ENCODE results near the gene IQSEC1.

The IQSEC1 gene

GRCh38 chr3:12967606-12968351 is 105.5 kb downstream of the IQSEC1 start:
- DNase-seq (ENCODE audit: low read depth) = no peak

GRCh38 chr3:12966847-12967605 is 106.2 kb downstream of the IQSEC1 start:
- DNase-seq (ENCODE audit: low read depth) = no peak

GRCh38 chr3:12965999-12966846 is 107.0 kb downstream of the IQSEC1 start:
- no peak for DNase-seq (ENCODE audit: low read depth)

GRCh38 chr3:12964711-12965612 is 108.3 kb downstream of the IQSEC1 start:
- no peak for DNase-seq (ENCODE audit: low read depth)

- DNase-seq (ENCODE audit: low read depth) = no peak
Measured at GRCh38 chr3:12963922-12964701, 109.1 kb downstream of the IQSEC1 start.

GRCh38 chr3:12963231-12963896 is 109.9 kb downstream of the IQSEC1 start:
- no peak for DNase-seq (ENCODE audit: low read depth)

- no peak for DNase-seq (ENCODE audit: low read depth)
Measured at GRCh38 chr3:12962292-12962691, 110.9 kb downstream of the IQSEC1 start.

GRCh38 chr3:12961697-12962036 is 111.6 kb downstream of the IQSEC1 start:
- DNase-seq (ENCODE audit: low read depth) = no peak

- DNase-seq (ENCODE audit: low read depth) = no peak
Measured at GRCh38 chr3:12961007-12961696, 112.1 kb downstream of the IQSEC1 start.

- DNase-seq (ENCODE audit: low read depth) = no peak
Measured at GRCh38 chr3:12960497-12960896, 112.7 kb downstream of the IQSEC1 start.

- DNase-seq (ENCODE audit: low read depth) = no peak
Measured at GRCh38 chr3:12959838-12960378, 113.3 kb downstream of the IQSEC1 start.

GRCh38 chr3:12959410-12959809 is 113.8 kb downstream of the IQSEC1 start:
- no peak for DNase-seq (ENCODE audit: low read depth)

GRCh38 chr3:12957824-12958792 is 115.1 kb downstream of the IQSEC1 start:
- no peak for DNase-seq (ENCODE audit: low read depth)

GRCh38 chr3:12957339-12957738 is 115.9 kb downstream of the IQSEC1 start:
- DNase-seq (ENCODE audit: low read depth) = no peak

GRCh38 chr3:12956316-12956660 is 116.9 kb downstream of the IQSEC1 start:
- DNase-seq (ENCODE audit: low read depth) = no peak

- no peak for DNase-seq (ENCODE audit: low read depth)
Measured at GRCh38 chr3:12955651-12956315, 117.4 kb downstream of the IQSEC1 start.

GRCh38 chr3:12954891-12955650 is 118.2 kb downstream of the IQSEC1 start:
- DNase-seq (ENCODE audit: low read depth) = no peak
